ENCODE data around the gene ZFP91. TPM values are rescaled to one million over a fixed set of nuclear protein-coding genes. Genes with fewer than 3 reads are reported as not detected.

The ZFP91 gene
- polyA plus RNA-seq, 1 donor from 2014 or later, result 6.3 TPM

DNA sequence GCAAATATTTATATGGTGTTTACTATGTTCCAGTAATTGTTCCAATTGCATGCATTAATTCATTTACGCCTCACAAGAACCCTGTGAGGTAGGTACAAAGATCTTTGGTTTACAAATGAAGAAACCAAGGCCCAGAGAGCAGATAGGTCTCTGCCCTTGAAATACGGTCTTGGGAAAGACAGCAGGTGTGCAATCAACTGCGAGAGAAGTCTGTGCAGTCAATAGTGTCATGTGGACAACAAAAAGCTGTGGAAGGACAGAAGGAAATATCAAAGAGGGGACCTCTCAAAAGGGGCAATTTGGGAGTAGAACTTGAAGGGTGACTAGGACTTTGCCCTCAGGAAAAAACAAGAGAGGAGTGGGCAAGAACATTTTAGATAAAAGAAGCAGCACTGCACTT lies 52.5 kb downstream of the ZFP91 start:
- no peaks in the 10 kb centered on the region for H3K36me3 Mint-ChIP-seq
- no peaks in the 10 kb centered on the region for H3K27me3 Mint-ChIP-seq
- H3K4me3 Mint-ChIP-seq, result no peak overlapping the region
- no peaks in the 10 kb centered on the region for H3K9me3 Mint-ChIP-seq
- H3K4me1 Mint-ChIP-seq, result peaks cover 4 to 8% (median 5%) of the 10 kb centered on the region in 3 donors
- H3K27ac Mint-ChIP-seq, result no peak overlapping the region

DNA sequence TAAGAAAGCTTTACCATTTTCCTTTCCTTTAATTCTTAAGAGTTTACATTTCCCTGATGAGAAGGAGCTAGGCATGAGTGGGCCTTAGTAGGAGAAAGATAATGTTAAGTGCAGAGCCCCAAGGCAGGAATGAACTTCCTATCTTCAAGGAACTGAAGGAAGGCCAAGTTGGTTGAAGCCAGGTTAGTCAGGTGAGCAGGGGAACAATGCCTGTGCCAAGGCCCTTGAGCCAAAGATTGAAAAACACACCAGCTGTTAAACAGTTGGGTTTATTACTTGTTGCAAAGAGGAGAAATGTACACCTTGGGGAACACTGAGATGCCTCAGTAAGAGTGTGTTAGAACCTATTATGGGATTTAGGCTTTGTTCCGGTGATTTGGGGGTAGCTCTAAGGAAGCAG lies 53.6 kb downstream of the ZFP91 start:
- H3K27ac Mint-ChIP-seq, result no peak overlapping the region
- no peak overlapping the region for H3K4me3 Mint-ChIP-seq
- H3K27me3 Mint-ChIP-seq, result no peaks in the 10 kb centered on the region
- H3K9me3 Mint-ChIP-seq, result no peaks in the 10 kb centered on the region
- no peaks in the 10 kb centered on the region for H3K36me3 Mint-ChIP-seq
- H3K4me1 Mint-ChIP-seq, result peaks cover 0 to 3% (median 2%) of the 10 kb centered on the region in 3 donors

DNA sequence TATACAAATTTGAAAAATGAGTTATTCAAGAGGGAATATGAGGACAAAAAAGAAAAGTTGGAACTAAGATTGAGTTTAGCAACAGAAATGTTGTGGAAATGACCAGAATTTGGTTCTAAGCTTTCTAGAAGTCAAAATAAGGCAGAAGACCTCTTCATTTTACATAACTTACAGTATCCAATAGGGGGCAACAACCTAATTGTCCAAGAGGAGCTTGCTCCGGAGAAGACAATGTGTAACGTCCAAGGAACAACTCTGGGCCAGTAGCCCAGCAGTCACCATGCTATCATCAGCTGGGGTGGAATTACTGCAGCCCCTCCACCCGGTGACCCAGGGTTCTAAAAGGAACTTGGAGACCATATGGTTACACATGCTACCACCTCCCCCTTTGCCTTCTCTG lies 57.7 kb downstream of the ZFP91 start:
- no peak overlapping the region for H3K4me3 Mint-ChIP-seq
- no peaks in the 10 kb centered on the region for H3K27me3 Mint-ChIP-seq
- peaks cover 0 to 12% (median 6%) of the 10 kb centered on the region in 3 donors for H3K4me1 Mint-ChIP-seq
- no peaks in the 10 kb centered on the region for H3K9me3 Mint-ChIP-seq
- H3K27ac Mint-ChIP-seq, result no peak overlapping the region
- H3K36me3 Mint-ChIP-seq, result no peaks in the 10 kb centered on the region

DNA sequence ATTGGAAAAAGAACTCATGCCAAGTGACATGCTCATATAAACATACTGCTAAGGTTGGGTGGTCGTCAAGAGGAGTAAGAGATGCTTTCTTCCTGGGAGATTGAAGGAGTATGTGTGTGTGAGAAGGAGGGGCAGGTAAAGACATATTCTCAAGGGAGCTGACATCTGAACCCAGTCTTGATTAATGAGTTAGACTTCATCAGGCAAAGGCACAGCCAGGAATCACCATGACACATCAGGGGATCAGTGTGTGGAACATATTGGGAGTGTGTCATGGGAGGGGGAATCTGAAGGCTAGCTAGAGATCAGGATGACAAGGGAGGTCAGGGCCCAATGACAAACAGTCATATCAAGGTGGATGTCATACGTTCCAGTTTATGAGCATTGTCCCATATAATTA lies 58.5 kb downstream of the ZFP91 start:
- no peaks in the 10 kb centered on the region for H3K9me3 Mint-ChIP-seq
- no peak overlapping the region for H3K27ac Mint-ChIP-seq
- H3K36me3 Mint-ChIP-seq, result no peaks in the 10 kb centered on the region
- no peak overlapping the region for H3K4me3 Mint-ChIP-seq
- peaks cover 0 to 12% (median 6%) of the 10 kb centered on the region in 3 donors for H3K4me1 Mint-ChIP-seq
- no peaks in the 10 kb centered on the region for H3K27me3 Mint-ChIP-seq

DNA sequence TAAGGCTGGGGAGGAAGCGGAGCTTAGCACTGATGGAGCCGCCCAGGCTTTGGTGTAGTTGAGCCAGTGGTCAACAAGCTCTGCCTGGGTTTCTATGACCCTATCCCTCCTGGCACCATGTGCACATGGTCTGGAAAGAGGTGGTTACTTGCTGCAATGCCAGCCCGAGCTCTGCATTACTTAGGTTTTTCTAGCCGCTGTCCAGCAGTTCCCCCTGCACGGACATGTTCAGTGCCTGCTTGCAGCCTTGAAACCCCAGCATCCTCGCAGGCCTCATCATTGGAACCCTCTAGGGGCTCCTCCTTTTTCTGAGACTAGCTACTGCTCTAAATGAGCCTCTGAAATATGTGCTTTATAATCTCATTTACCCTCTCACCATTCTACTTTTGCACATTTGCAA lies 60.2 kb downstream of the ZFP91 start:
- Mint-ChIP-seq H3K4me3 (no peak overlapping the region), H3K27ac (peak overlapping the region in 1 of 3 donors; percentile 41), H3K9me3 (no peaks in the 10 kb centered on the region), H3K36me3 (no peaks in the 10 kb centered on the region), H3K27me3 (no peaks in the 10 kb centered on the region), H3K4me1 (peaks cover 0 to 12% (median 6%) of the 10 kb centered on the region in 3 donors)

DNA sequence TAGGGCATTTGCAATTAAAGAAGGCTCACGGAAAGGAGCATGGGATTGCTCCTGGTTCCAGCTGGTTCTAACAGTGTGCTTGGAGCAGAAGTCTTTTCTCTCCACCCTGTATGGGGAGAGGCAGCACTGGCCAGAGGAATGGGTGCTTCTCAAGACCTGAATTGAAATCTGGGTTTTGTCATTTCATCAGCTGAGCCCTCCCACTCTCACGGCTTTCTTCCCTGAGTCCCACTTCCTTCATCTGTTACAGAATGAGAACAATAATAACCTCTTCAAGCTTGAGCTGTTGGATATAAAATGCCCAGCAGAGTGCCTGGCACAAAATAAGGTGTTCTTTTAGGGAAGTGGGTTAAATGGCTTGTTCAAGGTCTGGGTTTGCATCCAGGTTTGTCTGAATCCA lies 60.8 kb downstream of the ZFP91 start:
- no peaks in the 10 kb centered on the region for H3K36me3 Mint-ChIP-seq
- no peak overlapping the region for H3K4me3 Mint-ChIP-seq
- H3K9me3 Mint-ChIP-seq, result no peaks in the 10 kb centered on the region
- no peaks in the 10 kb centered on the region for H3K27me3 Mint-ChIP-seq
- no peak overlapping the region for H3K27ac Mint-ChIP-seq
- peaks cover 0 to 12% (median 6%) of the 10 kb centered on the region in 3 donors for H3K4me1 Mint-ChIP-seq

DNA sequence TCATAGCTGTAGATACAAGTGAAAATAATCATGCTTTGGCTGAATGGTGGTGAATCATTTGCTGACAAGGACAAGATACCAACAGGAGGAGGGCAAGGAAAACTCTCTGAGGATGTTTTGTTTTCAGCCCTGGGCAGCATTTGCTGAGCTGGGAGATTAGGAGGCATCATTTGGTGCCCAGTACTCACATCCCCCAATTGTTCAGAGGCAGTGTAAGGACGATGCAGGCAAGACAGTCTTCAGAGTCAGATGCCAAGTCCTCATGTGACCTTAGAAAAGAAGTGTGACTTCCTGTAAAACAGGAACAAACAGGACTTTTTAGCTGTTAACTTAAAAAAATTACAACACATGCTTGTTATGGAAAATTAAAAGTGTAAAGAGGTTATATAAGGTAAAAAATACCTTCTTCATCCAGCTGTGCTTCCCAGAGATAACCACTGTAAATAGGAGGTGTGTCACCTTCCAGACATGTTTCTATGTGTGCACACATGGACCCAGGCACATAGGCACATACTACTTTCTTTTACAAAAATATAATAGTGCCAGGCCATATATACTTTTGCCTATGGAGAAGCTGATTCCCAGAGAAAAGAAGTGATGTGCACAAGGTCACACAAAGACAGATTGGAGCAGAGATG lies 61.6 kb downstream of the ZFP91 start:
- no peak overlapping the region for H3K4me3 Mint-ChIP-seq
- H3K27me3 Mint-ChIP-seq, result no peaks in the 10 kb centered on the region
- peaks cover 0 to 3% (median 0%) of the 10 kb centered on the region in 3 donors for H3K9me3 Mint-ChIP-seq
- no peaks in the 10 kb centered on the region for H3K36me3 Mint-ChIP-seq
- H3K27ac Mint-ChIP-seq, result no peak overlapping the region
- H3K4me1 Mint-ChIP-seq, result peaks cover 0 to 12% (median 6%) of the 10 kb centered on the region in 3 donors

DNA sequence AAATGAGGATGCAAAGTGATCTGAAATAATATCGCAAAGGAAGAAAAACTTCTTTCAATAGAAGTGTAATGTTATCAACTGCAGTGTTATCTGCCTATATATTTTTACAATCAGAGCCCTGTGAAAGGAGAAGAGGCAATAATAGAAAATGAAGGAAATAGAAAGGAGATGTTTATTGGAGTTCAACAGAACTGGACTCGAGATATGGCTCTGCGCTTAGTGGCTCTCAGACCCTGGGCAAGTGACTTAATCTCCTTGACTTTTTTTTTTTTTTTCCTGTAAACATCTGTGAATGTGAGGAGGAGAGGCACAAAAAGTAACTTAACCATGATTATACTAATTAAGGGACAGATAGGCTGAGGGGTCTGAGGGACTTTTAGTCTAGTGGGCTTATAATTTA lies 62.5 kb downstream of the ZFP91 start:
- H3K9me3 Mint-ChIP-seq, result peaks cover 0 to 3% (median 0%) of the 10 kb centered on the region in 3 donors
- no peaks in the 10 kb centered on the region for H3K27me3 Mint-ChIP-seq
- peaks cover 2% of the 10 kb centered on the region for H3K36me3 Mint-ChIP-seq
- peaks cover 0 to 12% (median 7%) of the 10 kb centered on the region in 3 donors for H3K4me1 Mint-ChIP-seq
- H3K4me3 Mint-ChIP-seq, result no peak overlapping the region
- no peak overlapping the region for H3K27ac Mint-ChIP-seq

DNA sequence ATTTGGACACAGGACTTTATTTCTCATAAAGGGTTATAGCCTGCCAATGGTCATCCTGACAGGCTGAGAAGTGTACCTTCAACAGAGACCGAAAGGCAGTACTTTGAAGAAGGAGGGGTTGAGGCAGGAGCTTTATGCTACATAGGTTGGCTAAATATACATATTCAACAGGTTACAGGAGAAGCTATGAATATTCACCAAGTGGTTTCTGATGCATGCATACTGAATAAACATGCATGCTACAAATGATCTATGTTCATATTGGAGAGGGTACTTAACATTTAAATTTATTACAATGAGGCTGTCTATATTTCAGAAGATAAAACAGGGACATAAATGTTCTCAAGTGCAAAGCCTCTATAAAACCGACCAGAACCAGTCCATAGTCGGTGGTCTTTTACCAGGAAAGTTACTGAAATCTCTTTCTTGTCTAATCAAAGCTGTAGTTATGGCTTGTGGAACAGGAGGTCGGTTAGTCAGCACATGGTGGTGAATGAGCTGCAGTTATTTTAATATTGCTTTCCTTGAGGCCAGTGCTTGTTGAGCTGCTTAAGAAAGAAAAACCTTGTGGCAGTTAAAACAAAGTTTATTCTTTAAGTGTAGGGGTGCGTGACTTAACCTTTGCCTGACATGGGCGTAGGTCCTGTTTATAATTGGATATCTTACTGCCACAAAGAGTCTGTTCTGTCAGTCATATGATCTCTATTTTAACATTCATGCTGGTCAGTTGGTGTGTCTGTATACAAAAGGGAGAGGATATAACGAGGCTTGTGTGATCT lies 63.1 kb downstream of the ZFP91 start:
- Mint-ChIP-seq H3K27me3 (no peaks in the 10 kb centered on the region), H3K4me1 (peaks cover 3 to 18% (median 14%) of the 10 kb centered on the region in 3 donors), H3K27ac (no peak overlapping the region), H3K4me3 (no peak overlapping the region), H3K9me3 (peaks cover 0 to 3% (median 0%) of the 10 kb centered on the region in 3 donors), H3K36me3 (peaks cover 3% of the 10 kb centered on the region)

DNA sequence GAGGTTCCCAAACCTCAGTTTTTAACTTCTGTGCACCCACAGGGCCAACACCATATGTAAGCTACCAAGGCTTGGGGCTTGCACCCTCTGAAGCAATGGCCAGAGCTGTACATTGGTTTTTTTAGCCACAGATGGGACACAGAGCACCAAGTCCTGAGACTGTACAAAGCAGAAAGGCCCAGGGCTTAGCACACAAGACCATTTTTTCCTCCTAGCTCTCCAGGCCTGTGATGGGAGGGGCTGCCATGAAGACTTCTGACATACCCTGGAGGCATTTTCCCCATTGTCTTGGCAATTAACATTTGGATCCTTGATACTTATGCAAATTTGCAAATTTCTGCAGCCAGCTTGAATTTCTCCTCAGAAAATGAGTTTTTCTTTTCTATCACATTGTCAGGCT lies 67.0 kb downstream of the ZFP91 start:
- H3K4me3 Mint-ChIP-seq, result no peak overlapping the region
- peaks cover 25 to 28% (median 27%) of the 10 kb centered on the region in 3 donors for H3K4me1 Mint-ChIP-seq
- no peaks in the 10 kb centered on the region for H3K27me3 Mint-ChIP-seq
- no peak overlapping the region for H3K27ac Mint-ChIP-seq
- peaks cover 0 to 5% (median 0%) of the 10 kb centered on the region in 3 donors for H3K9me3 Mint-ChIP-seq
- H3K36me3 Mint-ChIP-seq, result peaks cover 3% of the 10 kb centered on the region

DNA sequence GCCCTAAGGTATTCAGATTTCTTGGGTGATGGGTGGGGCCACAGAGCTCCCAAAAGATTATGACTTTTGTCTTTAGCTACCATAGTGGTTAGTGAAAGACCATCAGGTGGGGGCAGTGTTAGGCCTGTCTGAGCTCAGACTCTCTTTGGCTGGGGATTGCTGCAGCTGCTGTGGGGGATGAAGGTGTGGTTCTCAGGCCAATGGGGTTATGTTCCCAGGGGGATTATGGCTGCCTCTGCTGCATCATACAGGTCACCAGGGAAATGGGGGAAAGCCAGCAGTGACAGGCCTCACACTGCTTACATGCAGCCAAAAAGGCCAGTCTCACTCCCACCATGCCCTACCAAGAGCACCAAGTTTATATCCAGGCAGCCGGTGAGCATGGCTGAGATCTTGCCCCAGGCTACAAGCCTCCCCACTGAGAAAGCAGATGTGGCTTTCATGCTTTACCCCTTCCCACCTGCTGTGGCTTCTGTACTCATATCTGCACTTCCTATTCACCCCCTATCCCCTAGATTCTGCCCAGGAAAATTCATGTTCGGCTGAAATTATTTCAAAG lies 68.4 kb downstream of the ZFP91 start:
- Mint-ChIP-seq H3K9me3 (peaks cover 0 to 5% (median 0%) of the 10 kb centered on the region in 3 donors), H3K36me3 (peaks cover 3% of the 10 kb centered on the region), H3K27me3 (no peaks in the 10 kb centered on the region), H3K27ac (peak overlapping the region in 2 of 3 donors; percentile 17 to 72), H3K4me3 (peak overlapping the region in 2 of 4 donors; percentile 73 to 78), H3K4me1 (peaks cover 24 to 28% (median 25%) of the 10 kb centered on the region in 3 donors)

DNA sequence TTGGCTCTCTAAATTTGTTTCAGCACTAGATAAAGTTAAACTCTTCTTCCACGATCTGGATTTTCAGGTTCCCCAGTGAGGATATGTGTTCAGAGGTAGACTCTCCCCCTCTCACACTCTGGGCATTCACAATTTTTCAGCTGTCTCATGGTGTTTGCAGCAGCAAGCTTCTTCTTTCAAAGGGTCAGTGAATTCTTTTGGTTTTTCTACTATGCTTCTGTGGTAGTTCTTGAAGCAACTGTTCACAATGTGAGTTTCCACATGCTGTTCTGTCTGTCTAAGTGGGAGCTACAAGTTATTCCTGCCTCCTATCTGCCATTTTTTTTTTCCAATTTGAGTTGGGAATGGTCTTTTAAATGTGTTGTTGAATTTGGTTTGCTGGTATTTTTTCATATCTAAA lies 69.0 kb downstream of the ZFP91 start:
- Mint-ChIP-seq H3K9me3 (peaks cover 0 to 5% (median 0%) of the 10 kb centered on the region in 3 donors), H3K36me3 (peaks cover 3% of the 10 kb centered on the region), H3K27ac (no peak overlapping the region), H3K27me3 (no peaks in the 10 kb centered on the region), H3K4me1 (peaks cover 24 to 28% (median 25%) of the 10 kb centered on the region in 3 donors), H3K4me3 (peak overlapping the region in 2 of 4 donors; percentile 1 to 65)

DNA sequence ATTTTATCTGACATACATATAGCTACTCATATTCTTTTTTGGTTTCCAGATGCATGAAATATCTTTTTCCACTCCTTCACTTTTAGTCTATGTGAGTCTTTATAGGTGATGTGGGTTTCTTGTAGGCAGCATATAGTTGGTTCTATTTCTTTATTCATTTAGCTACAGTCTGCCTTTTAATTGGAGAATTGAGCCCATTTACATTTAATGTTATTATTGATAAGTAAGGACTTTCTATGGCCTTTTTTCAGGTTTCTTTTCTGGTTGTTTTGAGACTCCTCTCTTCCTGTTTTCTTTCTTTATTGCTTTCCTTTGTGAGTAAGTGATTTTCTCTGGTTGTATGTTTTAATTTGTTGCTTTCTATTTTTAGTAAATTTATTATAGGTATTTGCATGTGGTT lies 70.8 kb downstream of the ZFP91 start:
- peaks cover 24 to 33% (median 29%) of the 10 kb centered on the region in 3 donors for H3K4me1 Mint-ChIP-seq
- H3K9me3 Mint-ChIP-seq, result peaks cover 0 to 5% (median 0%) of the 10 kb centered on the region in 3 donors
- peak overlapping the region in 1 of 3 donors; percentile 9 for H3K27ac Mint-ChIP-seq
- H3K36me3 Mint-ChIP-seq, result peaks cover 3% of the 10 kb centered on the region
- H3K27me3 Mint-ChIP-seq, result no peaks in the 10 kb centered on the region
- peak overlapping the region in 1 of 4 donors; percentile 18 for H3K4me3 Mint-ChIP-seq

DNA sequence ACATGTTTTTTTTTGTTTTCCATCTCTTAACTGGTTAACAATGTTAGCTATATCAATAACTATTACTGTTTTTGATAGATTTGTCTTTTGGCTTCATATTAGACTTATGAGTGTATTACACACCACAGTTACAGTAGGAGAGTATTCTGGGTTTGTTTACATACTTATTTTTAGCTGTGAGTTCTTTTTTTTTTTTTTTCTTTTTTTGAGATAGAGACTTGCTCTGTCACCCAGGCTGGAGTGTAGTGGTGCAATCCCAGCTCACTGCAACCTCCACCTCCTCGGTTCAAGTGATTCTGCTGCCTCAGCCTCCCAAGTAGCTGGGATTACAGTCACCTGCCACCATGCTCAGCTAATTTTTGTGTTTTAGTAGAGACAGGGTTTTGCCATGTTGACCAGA lies 71.6 kb downstream of the ZFP91 start:
- no peak overlapping the region for H3K27ac Mint-ChIP-seq
- H3K27me3 Mint-ChIP-seq, result no peaks in the 10 kb centered on the region
- peaks cover 3% of the 10 kb centered on the region for H3K36me3 Mint-ChIP-seq
- H3K4me1 Mint-ChIP-seq, result peaks cover 24 to 33% (median 29%) of the 10 kb centered on the region in 3 donors
- H3K4me3 Mint-ChIP-seq, result peak overlapping the region in 1 of 4 donors; percentile 49
- H3K9me3 Mint-ChIP-seq, result peaks cover 0 to 2% (median 0%) of the 10 kb centered on the region in 3 donors

DNA sequence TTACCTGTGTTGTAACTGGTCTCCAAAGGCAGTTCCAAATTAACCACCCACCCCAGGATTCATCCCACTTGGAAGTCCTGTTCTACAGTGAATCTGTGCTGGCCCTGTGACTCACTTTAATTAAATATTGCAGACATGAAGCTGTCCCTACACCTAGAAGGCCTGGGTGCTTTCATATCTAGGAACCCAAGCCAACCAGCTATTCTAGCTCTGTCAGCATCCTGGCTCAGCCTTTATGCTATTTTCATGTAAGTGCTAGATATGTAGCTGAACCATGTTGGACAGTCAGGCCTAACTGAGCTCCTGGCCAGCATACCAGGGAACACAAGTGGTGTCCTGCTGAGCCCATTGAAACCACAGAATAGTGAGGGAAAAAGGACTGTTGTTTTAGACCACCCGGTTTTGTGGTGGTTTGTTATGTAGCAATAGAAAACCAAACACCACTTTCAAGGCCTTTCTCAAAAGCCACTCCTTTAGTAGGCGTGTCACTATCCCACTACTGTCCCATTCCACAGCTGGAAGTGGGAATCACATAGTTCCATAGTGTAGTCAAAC lies 73.9 kb downstream of the ZFP91 start:
- Mint-ChIP-seq H3K4me1 (peaks cover 8 to 22% (median 16%) of the 10 kb centered on the region in 3 donors), H3K27ac (no peak overlapping the region), H3K27me3 (no peaks in the 10 kb centered on the region), H3K36me3 (no peaks in the 10 kb centered on the region), H3K9me3 (peaks cover 0 to 2% (median 0%) of the 10 kb centered on the region in 3 donors), H3K4me3 (no peak overlapping the region)
